GM23338 (cell line): ENCODE results near the gene SEPTIN6.

Experiments used
- EZH2 ChIP-seq: fragments of 200-600 bp; sonication (generic); IDR thresholded peaks from one replicate; pipeline ENCODE4 v1.8.0; 2017; ENCODE audit warnings: antibody characterized with exemption, mild to moderate bottlenecking, low read depth; ENCODE audit not compliant: unreplicated experiment
- EZH2phosphoT487 ChIP-seq: fragments of 200-600 bp; sonication (generic); IDR thresholded peaks from one replicate; pipeline ENCODE4 v1.8.1; 2018; ENCODE audit warnings: antibody characterized with exemption; ENCODE audit not compliant: unreplicated experiment
- JUNB ChIP-seq: IDR thresholded peaks from one replicate; pipeline ENCODE4 v1.6.1; 2016; ENCODE audit warnings: antibody characterized with exemption; ENCODE audit not compliant: unreplicated experiment
- POLR2AphosphoS5 ChIP-seq: IDR thresholded peaks from 2 replicates; pipeline ENCODE4 v1.6.1; 2016; ENCODE audit warnings: antibody characterized with exemption, low read depth
- TF ChIP-seq, protein P1 (sequence below), 2 experiments: fragments of 200-600 bp in 1 of 2; sonication (generic) in 1 of 2; conservative IDR thresholded peaks; 2 replicates each; pipeline versions ENCODE4 v1.5.1 to v1.6.1; 2016 to 2017; ENCODE audit warnings: antibody characterized with exemption in 2 of 2, low read depth in 2 of 2, mild to moderate bottlenecking in 2 of 2, moderate library complexity in 1 of 2

GRCh38 chrX:119693996-119694451 lies 1.1 kb upstream of the SEPTIN6 start:
- TF ChIP-seq, protein P1, sequence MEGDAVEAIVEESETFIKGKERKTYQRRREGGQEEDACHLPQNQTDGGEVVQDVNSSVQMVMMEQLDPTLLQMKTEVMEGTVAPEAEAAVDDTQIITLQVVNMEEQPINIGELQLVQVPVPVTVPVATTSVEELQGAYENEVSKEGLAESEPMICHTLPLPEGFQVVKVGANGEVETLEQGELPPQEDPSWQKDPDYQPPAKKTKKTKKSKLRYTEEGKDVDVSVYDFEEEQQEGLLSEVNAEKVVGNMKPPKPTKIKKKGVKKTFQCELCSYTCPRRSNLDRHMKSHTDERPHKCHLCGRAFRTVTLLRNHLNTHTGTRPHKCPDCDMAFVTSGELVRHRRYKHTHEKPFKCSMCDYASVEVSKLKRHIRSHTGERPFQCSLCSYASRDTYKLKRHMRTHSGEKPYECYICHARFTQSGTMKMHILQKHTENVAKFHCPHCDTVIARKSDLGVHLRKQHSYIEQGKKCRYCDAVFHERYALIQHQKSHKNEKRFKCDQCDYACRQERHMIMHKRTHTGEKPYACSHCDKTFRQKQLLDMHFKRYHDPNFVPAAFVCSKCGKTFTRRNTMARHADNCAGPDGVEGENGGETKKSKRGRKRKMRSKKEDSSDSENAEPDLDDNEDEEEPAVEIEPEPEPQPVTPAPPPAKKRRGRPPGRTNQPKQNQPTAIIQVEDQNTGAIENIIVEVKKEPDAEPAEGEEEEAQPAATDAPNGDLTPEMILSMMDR (conservative IDR thresholded peaks at IDR 0.05; ENCODE audit: low read depth in 2 of 2) = no peak
- TF ChIP-seq EZH2 (no peak), POLR2AphosphoS5 (no peak), EZH2phosphoT487 (no peak), JUNB (no peak)
